ENCODE measurements around the gene AMELX.

AMELX gene

DNA sequence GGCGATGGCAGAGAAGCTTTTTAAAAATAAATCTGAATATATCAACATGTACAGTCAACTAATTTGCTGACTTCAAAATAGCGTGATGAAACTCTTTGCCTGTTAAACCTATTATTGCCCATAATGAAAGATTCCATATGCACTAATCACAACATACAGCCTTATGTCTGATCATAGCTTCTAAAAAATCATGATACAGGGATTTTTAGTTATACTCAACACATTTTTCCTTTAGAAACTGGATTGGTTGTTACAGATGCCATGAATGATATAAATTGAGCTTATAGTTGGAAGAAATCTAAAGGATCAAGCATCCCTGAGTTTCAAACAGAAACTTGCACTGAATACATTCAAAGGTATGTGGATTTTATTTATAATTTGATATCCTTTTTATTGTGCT lies at the start of gene AMELX:
Gene AMELX (plus strand): TSS at position 301 of the 400 bp plus-strand sequence. CDS start 1,376 bp downstream, outside the sequence.
- DNase-seq (ENCODE audit: low spot score) = no peak

DNA sequence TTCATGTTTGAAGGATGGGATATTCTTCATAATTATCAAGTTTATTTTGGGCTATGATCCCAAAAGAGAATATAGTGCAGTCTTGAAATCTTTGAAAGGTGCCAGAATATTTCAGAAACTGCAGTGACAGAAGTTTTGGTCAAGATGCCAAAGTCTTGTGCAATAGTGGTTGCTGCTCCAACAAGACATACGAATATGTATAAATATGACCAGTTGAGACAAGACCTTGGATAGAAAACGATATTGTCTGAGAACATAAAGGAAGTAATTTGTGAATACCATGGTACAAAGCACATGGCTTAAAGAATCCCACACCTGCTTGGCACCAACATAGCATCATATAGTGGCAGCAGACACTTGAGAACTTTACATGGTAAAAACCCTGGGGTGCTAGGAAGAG lies 48.6 kb upstream of the AMELX start:
- peak; percentile 5 for DNase-seq (ENCODE audit: low spot score)

DNA sequence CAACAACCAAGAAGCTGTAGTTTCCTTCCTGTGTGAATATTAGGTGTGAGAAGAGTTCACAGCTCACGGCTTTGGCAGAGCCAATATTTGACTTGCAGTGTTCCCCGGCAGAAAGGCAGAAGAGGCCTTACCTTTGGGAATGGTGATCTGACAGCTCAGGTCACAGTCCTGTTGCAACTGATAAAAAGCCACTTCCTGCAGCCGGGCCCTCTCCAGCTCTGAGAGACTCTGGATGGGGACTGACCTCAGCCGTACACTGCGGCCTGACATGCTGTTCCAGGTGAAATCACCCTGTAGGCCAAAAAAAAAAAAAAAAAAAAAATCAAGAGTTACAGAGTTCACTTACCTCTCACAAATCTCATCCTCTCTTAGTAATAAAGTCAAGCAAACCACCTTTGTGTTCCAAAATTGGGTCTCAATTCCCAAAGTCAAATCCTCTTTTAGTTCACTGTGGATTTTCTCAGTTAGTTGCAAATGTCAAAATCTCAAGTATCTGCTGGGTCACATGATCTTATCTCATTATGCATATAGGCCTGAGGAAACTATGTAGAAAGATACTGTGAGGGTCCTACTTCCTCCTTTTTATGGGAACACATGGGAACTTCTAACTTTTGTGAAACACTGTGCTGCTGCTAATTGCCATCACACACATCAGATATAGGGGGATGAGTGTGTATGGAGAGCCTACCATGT lies 38.6 kb upstream of the AMELX start:
- no peak for DNase-seq (ENCODE audit: low spot score)

DNA sequence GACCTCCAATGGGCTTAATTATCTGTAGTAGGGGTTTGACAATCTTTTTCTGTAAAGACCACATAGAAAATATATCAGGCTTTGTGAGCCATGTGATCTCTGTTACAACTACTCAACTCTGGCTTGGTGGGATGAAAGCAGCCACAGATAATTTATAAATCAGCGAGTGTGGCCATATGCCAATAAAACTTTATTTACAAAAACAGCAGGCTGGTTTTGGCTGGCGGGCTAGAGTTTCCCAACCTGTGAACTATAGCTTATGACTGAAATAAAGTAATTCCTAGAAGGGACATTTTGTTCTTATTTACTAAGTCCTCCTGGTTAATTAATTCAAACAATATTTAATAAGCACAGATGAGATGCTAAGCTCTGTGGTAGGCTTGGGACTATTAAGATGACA lies 35.9 kb upstream of the AMELX start:
- DNase-seq (ENCODE audit: low spot score) = no peak

DNA sequence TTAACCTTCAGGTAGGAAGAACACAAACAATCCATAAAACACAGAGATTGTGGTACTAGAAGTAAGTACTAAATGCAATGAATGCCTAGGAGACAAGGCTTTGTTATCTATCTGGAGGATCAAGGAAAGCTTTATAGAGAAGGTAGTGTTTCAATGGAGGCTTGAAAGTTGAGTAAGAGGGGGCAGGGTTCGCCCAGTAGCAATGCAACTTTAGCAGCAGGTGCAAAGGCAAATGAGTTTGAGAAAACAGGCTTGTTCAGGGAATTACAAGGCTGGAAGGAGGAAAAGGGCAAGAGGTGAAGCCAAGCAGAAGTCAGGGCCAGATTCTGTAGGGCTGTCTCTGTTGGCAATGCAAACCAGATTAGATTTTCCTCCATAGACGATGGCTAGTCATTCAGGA lies 35.5 kb upstream of the AMELX start:
- DNase-seq (ENCODE audit: low spot score) = no peak

DNA sequence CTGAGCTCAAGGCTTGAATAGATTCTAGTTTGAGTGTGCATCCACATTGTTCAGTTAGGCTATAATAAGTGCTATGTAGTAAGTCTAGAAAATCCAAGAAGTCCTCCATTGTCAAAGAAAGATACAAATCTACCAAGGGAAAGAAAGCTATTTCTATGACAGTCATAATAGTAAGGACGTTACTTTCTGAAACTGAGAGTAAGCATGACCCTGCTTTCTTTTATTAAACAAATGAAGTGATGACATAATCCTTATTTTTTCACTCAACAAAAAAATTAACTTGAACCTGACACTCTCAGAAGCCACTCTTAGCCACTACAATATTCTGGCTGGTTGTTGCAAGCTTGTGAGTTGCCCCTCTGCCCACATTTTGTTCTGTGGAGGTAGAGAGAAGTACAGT lies 33.8 kb upstream of the AMELX start:
- no peak for DNase-seq (ENCODE audit: low spot score)

DNA sequence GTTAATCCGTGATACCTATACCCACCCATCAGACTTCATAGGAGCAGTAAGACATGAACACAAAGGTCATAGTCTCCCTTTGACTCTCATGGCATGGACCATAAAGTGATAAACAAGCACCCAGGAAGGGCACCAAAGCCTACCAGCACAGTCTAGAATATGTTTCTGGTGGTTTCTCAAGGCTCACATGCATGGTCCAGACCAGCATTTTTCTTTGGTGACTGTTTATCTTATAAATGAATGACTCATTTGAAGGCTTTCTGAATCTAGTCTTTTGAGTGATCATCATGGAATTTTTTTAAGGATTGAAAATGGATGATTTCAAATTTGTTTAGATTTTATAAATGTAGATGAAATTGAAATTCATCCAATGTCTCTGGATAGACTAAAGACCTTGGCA lies 32.0 kb upstream of the AMELX start:
- DNase-seq (ENCODE audit: low spot score) = peak; percentile 57

DNA sequence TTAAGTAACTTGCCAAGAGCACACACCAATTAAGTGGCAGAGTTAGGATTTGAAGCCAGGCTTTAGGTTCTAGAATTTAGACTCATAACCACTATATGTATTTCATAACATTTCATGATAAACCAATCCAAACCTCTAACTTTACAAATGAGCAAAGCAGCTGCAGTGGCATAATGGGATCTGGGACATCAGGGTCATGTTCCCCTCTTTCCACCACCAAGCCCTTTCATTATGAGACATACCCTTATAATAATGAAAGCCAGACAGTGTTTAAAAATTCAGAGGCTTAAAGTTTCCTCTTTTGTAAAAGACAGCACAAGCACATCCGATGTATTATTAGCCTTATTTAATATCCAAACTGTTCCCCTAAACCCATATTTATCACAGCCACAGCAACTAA lies 28.3 kb upstream of the AMELX start:
- DNase-seq (ENCODE audit: low spot score) = no peak

DNA sequence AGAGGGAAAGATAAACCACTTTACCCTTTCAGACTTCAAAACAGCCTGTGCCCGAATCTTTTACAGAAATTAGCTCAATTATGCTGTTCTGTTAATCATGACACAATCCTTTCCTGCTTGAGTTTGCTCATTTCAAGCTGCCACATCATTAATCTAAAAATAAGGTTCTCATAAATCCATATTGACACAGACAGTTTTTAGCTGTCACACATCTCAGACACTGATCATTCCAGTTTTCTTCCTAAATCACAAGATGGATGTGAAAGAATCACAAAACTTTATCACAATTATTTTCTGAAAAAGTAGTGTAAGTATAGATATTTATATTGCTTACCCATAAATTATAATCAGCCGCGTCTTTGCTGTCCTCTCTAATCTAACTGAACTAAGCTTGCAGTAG lies 27.9 kb upstream of the AMELX start:
- no peak for DNase-seq (ENCODE audit: low spot score)

DNA sequence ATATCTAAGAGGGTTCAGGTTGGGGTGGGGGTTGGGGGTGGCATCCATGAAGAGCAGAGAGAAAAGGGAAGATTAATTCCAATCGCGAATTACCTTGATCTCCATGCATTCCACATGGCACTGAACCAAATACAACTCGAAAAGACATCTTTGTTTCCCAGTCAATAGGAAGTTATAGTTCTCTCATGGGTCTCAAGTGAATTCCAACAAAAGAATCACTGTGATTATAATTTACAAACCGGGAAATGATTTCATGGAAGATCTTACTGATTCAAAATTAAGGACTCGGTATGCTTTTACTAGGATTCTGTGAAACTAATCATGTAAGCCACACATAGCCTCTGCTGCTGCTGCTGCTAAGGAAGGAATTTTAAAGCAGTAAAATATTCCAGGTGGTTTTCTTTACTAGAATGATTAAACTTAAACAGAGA lies 26.6 kb upstream of the AMELX start:
- DNase-seq (ENCODE audit: low spot score) = no peak

DNA sequence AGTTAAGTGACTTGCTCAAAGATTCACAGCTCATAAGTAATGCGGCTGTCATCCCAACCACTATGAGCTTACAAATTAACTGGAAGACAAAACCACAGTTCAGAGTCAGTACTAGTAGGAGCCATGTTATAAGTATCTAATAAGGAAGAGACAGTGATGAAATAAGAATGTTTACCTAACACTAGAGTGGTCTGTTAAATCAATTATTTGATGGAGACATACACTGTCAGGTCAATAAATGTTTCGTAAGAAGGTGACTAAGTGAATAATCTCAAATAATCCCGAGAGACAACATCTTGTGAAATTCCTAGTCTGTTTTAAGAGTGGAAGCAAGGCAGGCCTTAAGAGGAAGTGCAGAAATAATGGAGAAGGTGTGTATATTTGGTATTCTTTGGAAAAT lies 25.8 kb upstream of the AMELX start:
- no peak for DNase-seq (ENCODE audit: low spot score)

DNA sequence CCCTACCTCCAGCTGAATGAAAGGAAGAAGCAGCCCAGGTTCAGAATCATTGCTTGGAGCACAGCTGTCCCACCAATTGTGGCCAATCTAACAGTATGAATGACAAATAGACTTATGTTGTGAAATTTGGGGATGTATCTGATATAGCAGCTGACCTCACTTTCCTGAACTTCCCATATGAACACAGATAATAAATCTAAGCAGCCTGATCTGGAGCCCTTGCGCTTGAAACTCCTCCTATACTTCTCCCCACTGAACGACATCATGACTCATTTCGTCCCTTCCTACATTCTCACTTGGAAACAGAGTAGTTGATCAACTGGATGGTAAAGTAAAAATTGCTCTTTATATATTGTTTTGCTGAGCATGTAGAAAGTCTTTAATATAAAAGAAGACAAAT lies 24.2 kb upstream of the AMELX start:
- DNase-seq (ENCODE audit: low spot score) = no peak

DNA sequence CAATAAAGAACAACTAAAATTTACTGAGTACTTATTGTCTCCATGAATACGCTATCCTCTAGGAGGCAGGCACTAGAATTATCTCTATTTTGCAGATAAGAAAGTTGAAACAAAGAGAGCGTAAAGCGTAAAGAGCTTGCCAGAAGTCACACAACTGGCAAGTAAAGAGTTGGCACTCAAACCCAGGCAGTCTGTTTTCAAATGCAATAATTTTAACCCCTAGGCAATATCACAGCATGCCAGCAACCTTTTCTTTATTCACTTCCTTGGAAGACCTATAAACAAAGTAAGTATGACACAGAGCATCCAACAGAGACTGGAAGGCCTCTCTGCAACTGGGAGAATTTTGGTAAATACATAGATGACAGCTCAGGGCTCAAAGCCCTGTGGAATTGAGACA lies 23.2 kb upstream of the AMELX start:
- no peak for DNase-seq (ENCODE audit: low spot score)

DNA sequence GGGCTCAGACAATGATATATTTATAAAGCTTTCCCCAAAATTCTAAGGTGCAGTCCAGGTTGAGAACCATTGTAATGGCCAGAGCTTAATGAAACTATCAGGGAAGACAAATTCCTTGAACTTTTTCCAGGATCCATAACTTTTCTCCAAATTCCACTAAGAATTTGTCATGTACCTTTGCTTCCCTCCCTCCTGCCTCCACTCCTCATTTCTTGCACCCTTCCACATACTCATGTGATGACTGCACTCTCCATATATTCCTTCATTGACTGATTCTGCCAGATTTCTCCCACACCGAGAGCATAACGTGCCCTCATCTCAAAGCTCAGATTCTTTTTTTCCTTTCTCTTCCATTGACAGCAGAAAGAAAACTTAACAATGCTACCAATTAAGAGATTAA lies 20.9 kb upstream of the AMELX start:
- DNase-seq (ENCODE audit: low spot score) = no peak

DNA sequence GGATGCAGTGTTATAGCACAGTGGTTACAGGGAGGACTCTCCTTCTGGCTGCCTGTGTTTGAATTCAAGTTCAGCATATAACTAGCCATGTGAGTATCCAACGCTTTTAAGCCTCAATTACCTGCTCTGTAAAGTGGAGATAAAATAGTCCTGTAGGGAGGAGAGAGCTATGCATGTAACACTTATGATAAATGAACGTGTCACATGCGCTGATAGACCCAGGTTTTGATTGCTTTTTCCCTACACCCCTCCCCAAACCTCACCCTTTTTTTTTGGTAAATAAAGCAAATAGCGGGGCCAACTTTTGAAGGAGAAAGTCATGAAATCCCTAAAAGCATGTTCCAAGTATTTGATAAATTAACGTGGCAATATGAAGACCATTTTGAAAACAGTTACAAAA lies 20.4 kb upstream of the AMELX start:
- DNase-seq (ENCODE audit: low spot score) = no peak

DNA sequence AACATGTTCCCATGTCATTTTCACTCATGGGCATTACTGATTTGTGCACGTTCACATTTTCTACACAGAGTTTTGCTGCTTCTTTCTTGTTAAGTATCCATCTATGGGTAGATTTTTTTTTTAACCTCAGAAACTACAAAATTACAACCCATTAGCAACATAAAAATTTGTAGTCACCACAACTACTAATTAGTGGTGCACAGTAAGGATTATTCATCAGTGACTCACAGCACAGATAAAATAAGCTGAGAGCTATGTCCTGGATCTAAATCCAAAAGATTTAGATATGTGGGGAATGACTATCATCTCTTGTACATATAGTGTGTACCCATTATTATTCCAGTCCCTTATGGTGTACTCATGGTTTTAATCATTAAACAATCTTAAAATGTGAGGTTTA lies 19.7 kb upstream of the AMELX start:
- DNase-seq (ENCODE audit: low spot score) = peak; percentile 10

DNA sequence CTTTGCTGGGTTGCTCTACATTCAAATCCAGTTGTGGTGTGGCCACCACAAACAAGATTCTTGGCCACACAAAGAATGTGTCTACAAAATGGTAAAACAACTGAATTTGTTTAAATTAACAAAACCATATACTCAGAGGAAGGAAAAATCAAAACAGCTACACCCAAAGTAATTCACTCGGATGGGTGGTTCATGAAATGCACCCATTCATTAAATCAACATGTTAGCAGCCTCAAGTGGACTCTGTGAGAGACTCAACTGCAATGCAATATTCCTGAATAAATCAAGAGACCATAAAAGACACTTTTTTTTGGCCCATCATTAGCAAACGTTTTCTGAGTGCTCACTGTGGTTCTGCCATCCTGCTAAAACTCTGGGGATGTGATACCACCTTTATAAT lies 11.2 kb upstream of the AMELX start:
- DNase-seq (ENCODE audit: low spot score) = no peak

DNA sequence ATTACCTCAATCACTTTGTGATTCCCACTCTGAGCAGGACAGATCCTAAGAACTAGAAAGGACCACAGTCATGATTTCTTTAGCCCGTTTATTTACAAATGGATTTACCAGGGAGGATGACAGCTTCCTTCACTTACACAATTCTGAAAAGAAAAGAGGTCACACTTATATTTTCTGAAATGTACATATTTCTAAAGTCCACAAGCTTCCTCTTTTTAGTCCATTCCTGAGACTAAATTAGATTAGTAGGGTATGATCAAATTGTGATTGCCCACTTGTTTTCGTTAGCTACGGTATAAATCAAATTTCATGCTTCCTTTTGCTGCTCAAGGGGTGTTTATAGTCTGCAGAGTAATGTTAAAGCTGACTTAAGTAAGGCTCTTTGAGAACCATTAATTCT lies 7.6 kb upstream of the AMELX start:
- DNase-seq (ENCODE audit: low spot score) = no peak

DNA sequence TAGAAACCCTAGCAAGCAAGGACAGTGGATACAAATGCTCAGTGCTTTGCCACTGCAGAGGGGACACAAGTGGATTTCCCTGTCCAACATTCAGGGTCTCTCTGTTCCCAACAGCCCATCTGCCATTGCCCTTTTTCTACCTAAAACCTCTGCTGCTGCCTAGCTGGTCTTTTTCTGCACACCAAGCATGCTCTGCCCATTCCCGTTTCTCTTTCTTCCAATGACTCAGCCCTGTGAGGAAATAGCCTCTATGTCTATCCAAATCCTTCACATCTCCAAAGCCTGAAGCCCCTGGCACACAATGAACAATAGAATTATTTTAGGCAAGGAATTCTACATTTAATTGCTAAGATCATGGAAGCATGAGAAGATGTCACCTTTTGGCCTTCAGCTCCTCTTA lies 5.7 kb upstream of the AMELX start:
- peak; percentile 41 for DNase-seq (ENCODE audit: low spot score)

DNA sequence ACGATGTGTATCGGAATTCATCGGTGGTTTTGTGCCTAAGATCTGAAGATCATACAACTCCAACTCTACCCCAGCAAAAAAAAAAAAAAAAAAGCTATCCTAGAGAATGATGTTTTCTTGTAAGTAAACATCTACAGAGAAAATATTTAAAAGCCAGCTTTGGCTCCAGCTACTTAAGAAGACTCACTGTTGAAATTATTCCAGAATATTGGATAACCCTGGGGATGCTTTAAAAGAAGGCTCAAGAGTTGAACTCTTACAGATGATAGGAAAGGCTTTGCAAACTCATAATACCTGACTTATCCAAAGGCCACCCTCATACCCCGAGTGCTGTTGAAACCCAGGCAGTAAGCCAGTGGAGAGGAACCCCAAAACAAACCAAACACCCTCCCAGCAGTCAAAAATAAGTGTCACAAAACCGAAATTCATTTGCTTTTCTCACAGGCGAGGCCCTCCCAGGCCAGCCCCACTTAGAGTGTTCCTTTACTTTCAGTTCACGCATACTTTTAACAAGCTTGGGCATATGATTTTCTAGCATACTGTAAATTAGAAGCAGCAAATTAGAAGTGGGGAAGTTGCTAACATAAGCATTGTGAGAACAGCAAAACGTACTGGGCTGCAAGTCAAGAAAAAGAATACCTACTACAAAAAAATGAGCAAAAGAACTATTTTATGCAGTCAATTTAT lies 2.7 kb upstream of the AMELX start:
- no peak for DNase-seq (ENCODE audit: low spot score)

DNA sequence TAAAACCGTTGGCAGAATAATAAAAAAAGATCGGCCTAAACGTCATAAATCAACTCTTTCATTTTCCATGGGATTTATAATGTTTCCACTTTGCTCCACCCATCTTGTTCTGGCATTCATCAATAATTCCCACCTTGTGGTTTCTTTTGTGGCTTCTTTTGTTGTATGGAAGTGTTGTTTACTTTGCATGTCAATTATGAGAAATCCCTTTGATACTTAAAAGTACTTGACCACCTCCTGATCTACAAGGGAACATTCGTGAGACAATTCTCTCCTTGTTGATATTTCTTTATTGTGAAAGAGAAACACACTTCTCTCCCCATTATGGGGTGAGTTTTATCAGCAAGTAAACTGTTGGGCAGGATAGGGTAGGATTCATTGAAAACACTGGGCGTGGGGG lies 2.8 kb downstream of the AMELX start:
- DNase-seq (ENCODE audit: low spot score) = no peak

DNA sequence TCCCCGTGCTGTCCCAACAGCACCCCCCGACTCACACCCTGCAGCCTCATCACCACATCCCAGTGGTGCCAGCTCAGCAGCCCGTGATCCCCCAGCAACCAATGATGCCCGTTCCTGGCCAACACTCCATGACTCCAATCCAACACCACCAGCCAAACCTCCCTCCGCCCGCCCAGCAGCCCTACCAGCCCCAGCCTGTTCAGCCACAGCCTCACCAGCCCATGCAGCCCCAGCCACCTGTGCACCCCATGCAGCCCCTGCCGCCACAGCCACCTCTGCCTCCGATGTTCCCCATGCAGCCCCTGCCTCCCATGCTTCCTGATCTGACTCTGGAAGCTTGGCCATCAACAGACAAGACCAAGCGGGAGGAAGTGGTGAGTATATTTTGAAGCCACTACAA lies 5.4 kb downstream of the AMELX start:
- no peak for DNase-seq (ENCODE audit: low spot score)

DNA sequence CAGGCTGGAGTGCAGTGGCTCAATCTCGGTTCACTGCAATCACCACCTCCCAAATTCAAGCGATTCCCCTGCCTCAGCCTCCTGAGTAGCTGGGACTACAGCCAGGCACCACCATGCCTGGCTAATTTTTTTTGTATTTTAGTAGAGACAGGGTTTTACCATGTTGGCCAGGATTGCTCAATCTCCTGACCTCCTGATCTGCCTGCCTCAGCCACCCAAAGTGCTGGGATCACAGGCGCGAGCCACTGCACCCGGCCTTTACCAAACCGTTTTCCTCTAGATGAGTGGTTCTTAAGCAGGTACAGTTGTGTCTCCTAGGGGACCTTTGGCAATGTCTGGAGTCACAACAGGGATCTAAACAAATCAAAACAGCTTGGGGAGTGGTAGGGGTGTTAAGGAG lies 11.6 kb downstream of the AMELX start:
- DNase-seq (ENCODE audit: low spot score) = no peak

DNA sequence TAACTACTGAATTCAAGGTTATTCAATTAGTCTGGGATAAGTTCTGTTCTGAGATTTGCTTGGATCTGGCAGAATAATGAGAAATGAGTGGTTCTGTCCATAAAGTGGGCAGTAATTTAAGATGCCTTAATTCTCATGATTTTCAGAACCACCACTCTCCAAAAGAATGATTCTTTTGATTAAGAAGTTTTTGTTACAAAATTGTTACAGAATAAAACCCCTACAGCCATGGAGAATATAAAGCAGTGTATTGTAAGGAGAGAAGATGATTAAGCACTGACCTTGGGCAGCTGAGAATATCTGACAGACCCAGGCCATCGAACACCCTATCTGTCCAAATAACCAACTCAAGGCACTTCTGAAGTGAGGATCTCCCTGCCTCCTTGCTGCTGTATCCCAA lies 12.4 kb downstream of the AMELX start:
- no peak for DNase-seq (ENCODE audit: low spot score)

Measured in AG08395 (cell line).